CD4-positive, alpha-beta T cell treated with Interleukin-2 at 100 ng/mL for 4 hours (primary cell): ENCODE data around the gene LAMC1.

ENCODE experiments used
- DNase-seq: peaks from one replicate; pipeline ENCODE4 v3.0.0-alpha.2; 2020; ENCODE audit warnings: low spot score

The LAMC1 gene

DNA sequence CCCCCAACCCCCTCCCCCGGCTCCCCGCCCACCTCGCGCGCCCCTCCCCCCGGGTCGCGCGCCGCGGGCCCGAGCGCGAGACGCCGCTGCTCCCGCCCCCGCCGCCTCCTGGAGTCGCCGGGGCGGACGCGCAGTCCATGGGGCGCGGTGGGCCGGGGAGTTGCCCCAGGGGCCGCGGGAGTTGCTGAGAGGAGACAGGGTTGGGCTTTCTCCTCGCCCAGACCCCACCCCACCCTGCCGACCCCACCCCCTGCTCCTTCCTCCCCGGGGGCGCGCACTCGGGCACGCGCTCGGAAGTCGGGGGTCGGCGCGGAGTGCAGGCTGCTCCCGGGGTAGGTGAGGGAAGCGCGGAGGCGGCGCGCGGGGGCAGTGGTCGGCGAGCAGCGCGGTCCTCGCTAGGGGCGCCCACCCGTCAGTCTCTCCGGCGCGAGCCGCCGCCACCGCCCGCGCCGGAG, at the start of gene LAMC1:
Gene LAMC1, plus strand, starts transcription at position 275 of the 455 bp plus-strand sequence. CDS start 297 bp downstream, outside the sequence.
- no peak for DNase-seq

DNA sequence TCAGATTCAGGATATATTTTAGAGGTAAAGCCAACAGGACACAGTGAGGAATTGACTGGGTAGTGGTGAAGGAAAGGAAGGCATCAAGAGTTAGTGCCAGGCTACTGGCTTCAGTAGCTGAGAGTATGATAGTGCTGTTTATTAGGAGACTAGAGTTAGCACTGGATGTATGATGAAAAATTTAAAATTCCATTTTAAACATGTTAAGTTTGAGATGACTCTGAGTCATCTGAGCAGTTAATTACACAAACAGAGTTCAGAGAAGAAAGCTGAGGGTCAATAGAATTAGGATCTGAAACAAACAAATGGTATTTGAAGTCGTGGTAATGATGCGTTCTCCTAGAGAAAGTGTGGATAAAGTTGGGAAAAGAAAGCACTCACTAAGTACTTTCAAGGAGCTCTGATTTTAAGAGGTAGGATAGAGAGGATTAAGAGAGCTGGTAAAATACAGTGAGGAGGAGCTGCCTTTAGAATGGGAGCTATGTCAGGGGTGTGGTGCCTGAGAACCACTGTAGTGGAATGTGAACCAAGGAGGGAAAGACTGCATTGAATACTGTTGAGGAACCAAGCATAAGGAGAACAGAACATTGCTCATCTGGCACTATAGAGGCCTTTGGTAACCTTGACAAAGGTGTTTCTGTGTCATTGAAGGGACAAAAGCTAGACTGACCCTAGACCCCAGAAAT, 48.6 kb upstream of the LAMC1 start:
- no peak for DNase-seq

DNA sequence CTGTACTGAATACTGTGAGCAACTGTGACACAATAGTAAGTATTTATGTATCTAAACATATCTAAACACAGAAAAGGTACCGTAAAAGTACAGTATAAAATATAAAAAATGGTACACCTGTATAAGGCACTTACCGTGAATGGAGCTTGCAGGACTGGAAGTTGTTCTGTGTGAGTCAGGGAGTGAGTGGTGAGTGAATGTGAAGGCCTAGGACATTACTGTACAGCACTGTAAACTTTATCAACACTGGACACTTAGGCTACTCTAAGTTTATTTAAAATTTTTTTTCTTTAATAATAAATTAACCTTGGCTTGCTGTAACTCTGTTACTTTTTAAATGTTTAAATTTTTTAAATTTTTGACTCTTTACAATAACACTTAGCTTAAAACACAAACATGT, 45.7 kb upstream of the LAMC1 start:
- DNase-seq = no peak

DNA sequence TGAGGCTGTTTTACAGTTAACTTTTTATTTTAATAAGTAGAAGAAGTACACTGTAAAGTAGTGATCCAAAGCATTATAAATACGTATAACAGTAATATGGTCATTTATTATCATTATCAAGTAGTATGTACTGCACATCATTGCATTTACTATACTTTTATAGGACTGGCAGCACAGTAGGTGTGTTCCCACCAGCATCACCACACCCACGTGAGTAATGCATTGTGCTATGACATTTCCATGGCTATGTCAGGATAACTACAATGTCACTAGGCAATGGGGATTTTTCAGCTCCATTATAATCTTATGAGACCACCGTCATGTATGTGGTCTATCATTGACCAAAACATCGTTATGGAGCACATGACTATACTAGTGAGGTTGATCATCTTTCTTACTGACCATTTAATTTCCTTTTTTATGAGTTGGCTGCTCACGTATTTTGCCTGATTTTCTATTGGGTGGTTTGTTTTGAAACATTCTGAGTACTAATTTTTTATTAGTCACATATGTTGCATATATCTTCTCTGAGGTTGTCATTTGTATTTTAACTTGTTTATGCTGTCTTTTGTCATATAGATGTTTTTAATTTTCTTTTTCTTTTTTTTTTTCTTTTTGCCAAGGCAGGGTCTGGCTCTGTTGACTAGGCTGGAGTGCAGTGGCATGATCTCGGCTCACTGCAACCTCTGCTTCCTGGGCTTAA, 44.9 kb upstream of the LAMC1 start:
- no peak for DNase-seq

DNA sequence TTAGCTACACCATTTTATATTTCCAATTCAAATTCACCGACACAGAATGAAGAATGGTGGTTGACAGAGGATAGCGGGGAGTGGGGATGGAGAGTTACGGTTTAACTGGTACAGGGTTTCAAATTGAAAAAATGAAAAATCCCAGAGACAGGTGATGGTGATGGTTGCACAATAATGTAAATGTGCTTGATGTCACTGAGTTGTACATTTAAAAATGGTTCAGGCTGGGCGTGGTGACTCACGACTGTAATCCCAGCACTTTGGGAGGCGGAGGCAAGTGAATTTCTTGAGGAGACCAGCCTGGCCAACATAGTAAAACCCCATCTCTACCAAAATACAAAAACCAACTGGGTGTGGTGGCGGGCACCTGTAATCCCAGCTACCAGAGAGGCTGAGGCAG, 39.1 kb upstream of the LAMC1 start:
- DNase-seq = no peak

DNA sequence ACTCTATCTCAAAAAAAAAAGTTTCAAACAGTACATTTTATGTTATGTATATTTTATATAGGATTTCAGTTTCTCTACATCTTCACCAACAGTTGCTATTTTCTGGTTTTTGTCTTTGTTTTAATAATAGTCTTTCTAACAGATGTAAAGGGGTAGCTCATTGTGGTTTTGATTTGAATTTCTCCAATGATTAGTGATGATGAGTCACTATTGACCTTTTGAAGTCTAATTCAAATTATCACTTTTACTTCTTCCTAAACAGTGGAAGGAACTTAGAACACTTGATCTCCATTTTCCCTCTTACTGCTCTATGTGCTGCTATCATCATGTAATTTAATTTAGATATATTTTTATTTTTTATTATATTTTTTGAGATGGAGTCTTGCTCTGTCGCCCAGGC, 38.6 kb upstream of the LAMC1 start:
- DNase-seq = no peak

DNA sequence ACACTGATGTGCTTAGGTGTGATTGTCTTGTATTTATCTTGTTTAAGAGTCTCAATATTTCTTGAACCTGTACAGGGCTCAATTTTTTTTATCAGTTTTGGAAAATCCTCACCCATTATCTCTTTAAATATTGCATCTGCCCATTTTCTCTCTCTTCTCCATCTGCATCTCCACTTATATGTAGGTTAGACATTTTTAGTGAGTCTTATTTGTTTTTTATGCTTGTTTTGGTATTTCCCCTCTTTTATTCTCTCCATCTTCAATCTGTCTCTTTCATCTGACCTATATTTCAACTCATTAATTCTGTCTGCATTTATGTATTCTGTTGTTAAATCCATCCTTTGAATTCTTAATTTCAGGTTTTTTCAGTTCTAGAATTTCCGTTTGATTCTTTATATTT, 37.3 kb upstream of the LAMC1 start:
- DNase-seq = no peak

DNA sequence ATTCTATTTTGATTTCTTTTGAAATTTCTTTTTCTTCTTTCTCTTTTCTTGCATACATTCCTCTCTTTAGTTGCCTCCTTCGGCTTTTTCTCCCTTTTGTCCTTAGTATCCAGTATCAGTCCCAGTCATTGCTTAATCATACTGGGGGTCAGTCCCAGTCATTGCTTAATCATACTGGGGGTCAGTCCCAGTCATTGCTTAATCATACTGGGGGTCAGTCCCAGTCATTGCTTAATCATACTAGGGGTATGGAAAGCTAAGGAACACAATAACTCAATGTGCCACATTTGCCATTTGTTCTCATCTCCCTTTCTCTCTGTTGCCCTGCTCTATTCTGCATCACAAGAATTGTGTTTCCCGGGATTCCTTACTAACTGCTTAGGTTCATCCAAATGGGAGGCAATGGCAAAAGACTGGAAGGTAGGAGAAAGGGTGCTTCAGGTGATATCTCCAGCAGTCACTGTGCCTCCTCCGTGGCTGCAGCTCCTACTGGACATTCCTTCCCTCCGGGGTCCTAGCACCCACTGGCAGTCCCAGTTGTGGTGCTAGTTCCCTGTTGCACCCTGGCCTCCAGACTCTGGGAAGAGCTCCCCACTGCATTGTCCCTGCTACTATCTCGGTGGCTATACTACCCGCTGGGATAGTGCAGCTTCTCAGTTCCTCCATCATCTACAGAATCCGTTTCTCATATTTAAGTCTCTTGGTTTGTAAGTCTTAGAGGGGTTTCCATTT, 32.6 kb upstream of the LAMC1 start:
- DNase-seq = no peak

DNA sequence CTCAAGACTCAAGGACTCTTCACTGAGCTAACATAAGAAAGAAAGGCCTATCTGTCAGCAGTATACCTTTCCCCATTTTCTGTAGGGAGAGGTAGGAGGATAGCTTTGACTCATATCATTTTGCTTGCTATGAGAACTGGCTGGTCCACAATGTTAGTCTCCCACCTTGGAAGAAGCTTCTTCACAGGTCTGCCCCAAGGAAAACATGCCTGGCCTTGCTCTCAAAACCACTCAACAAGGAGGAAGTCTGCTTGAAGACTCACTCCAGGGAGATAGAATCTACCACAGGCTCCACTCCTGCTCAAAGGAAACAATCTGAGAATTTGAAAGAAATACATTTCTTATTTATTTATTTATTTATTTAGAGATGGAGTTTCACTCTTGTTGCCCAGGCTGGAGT, 29.5 kb upstream of the LAMC1 start:
- DNase-seq = no peak

DNA sequence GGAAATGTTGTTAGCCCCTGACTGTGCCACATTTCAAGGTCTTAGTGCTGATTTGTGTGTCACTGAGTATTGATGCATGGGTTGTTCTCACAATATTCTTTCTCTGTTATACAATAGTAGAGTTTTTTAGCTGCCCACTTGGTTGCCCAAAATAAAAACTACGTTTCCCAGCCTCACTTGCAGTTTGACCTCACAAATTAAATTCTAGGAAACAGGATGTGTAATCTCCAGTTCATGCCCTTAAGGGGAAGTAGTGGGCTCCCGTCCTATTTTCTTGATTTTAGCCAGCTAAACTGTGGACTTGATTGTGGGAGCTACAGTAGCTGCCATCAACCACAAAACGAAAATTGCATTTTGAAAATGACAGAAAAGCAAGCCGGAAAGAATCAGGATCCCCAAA, 27.3 kb upstream of the LAMC1 start:
- no peak for DNase-seq

DNA sequence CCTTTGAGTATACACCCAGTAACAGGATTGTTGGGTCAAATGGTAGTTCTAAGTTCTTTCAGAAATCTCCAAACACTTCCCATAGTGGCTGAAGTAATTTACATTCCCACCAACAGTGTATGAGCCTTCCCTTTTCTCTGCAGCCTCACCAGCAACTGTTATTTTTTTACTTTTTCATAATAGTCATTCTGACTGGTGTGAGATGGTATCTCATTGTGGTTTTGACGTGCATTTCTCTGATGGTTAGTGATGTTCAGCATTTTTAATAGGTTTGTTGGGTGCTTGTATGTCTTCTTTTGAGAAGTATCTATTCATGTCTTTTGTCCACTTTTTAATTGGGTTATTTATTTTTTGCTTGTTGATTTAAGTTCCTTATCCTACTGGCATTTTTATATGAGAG, 26.4 kb upstream of the LAMC1 start:
- no peak for DNase-seq

DNA sequence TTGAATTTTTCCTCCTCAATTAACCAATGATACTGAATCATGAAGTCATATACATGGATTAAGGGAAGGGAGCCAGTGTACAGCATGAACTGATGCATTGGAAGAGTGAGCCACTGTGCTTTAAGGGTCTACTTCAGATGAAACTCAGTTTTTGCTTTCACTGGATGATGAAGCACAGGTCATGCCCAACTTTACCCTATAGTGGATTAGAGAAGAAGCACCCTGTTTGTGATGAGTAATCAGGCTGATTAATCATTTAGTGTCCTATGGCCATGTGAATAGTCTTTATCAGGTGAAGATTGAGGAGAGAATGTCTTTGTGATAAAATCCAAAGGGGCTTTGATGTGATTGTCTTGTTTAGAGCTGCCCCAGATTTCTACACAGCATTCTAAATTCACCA, 24.7 kb upstream of the LAMC1 start:
- DNase-seq = no peak

DNA sequence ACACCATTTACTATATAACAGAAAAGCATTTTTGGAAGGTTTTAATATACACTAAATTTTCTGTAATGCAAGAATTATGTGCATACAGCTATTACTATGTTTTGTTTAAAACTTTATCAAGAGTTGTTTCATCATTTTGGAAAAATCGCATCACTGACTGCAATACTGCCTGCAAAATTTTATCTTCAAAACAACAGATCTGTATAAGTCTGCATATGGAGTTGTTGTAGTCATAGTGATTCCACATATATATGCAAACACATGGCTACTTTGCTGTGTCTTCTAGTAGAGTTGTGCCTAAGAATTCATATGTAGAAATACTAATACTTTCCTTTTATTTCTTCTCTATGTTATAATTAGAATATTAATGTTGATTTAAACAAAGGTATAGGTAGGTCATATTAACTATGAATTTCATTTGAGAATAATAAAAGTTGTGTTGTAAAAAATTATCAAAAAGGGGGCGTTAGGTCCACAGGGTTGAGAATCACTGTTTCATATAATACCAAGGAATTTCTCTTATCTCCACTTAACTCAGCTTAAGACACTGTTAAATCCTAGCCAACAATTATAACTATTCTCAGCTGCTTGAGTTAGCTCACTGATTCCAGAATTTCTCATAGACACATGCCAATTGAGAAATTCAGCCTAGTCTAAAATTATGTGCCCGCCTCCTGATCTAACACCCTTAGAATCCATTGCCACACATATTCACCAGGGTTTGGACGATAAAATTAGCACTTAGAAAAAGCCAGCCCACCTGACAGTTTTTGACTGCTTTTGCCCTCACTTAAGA, 22.9 kb upstream of the LAMC1 start:
- DNase-seq = no peak

DNA sequence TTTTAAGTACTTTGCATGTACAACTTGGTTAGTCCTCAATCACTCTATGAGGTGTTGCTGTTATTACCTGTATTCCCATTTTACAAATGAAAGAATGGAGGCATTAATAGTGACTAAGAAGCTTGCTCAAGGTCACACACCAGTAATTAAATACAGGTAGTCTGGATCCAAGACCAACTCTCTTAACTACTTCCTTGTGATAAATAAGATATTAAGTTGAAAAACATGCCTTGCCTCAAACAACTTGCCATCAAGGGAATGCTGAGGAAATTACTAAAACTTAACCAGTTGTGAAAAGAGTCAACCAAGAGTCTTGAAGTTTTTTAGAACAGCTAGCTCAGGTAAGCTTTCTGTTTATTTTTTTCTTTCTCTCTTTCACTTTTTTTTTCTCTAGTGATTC, 21.0 kb upstream of the LAMC1 start:
- DNase-seq = no peak

DNA sequence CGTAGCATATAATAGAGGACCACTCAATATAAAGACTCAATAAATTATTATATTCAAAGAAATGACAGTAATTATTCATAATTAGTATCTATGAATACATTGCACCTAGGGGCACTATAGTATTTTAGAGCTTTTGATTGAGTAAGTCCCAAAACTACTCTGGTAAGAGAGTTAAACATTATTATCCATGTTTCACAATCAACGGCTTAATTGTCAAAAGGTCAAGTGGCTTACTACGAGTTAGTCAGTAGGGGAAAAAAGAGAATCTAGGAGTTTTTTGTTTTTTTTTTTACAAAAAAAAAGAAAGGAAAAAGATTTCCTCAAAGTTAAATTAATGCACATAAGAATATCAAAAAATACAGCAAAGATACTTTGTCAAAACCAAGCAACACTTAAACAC, 20.4 kb upstream of the LAMC1 start:
- DNase-seq = no peak

DNA sequence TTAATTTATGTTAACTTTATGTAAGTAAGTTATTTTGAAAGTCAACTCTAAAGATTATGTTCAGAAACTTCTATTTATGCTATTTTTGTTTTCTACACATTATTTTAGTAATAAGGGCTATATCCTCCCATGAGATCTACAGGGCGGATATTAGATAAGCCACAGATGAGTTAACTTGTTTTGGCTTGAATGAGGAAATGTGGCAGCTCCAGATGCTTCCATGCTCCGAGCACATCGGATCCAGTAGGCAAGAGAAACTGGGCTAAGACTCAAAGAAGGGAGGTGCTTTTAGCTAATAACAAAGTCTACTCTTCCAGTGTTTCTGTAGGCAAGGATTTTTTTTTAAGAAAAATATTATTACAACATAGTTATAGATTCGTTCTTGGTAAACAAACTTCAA, 20.0 kb upstream of the LAMC1 start:
- no peak for DNase-seq

DNA sequence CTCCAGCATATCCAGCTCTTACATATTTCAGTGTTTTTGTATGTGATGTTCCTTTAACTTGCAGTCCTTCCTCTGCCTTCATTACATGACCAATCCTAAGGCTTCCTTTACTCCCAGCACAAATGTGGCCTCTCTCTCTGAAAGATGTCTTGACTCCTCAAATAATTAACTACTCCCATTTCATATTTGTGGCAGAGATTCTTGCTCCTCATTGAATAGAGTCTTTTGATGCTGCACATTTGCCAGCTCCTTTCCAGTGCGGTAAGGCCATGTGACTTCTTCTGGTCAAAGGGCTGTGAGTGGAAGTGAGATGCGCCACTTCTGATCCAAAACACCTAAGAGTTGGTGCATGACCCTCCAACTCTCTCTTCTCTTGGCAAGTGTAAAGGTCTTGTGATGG, 19.1 kb upstream of the LAMC1 start:
- no peak for DNase-seq

DNA sequence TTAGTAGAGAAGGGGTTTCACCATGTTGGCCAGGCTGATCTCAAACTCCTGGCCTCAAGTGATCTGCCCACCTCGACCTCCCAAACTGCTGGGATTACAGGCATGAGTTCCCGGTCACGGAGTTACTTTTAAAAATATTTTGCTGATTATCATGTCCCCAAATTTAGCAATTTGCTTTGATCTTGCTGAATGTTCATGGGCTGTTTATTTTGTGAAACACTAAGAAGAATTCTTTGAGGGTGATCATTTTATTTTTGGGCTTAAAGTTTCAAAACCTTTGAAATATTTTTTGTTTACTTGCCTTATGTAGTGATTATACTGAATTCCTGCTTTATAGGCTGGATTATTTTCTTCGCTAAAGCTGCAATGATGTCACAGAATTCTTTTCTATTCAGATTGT, 11.4 kb upstream of the LAMC1 start:
- DNase-seq = no peak

DNA sequence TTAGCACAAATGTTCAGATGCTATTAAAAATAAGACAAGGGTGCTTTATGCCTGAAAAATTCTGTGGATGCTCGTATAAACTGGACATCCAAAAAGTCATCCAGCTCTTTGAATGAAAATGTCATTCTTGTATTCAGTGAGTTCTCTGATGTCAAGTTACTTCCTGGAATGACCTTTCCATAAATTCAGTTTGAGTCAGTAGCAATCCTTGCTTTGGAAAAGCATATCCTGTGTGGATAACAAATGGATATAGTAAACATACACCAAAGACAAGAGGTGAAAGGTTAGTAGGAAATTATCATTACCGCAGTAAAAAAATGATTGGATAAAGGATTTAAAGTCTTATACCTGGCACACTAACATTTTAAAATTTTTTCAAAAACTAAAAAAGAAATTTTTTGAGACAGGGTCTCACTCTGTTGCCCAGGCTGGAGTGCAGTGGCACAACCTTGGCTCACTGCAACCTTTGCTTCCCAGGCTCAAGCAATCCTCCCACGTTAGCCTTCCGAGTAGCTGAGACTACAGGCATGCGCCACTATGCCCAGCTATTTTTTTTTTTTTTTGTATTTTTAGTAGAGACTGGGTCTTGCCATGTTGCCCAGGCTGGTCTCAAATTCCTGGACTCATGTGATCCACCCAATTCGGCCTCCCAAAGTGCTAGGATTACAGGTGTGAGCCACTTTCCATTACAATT, 10.8 kb upstream of the LAMC1 start:
- no peak for DNase-seq

DNA sequence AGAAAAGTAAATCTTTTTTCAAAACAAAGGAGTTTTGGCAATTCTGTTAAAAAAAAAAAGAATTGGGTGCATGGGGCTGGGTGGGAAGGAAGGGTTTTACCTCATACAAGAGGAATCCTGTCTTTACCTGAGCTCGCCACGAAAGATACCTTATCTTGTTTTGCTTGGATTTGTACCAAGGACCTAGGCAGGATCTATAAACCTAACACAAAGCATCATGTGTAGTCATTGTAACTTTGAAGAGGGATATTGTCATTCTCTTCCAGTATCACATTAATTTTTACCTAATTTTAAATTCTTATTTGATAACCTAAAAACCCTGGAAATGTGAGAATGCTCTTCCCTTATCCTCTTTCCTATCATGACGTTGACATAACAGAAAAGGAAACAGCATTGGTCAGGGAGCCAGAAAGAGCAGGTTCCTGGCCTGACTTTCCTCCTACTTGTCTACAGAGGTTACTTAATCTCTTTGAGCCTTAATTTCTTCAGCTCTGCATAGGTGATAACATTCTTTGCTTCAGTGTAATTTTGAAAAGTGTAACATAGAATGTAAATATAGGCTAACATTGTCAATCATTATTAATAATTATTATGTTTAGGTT, 4.0 kb upstream of the LAMC1 start:
- no peak for DNase-seq

DNA sequence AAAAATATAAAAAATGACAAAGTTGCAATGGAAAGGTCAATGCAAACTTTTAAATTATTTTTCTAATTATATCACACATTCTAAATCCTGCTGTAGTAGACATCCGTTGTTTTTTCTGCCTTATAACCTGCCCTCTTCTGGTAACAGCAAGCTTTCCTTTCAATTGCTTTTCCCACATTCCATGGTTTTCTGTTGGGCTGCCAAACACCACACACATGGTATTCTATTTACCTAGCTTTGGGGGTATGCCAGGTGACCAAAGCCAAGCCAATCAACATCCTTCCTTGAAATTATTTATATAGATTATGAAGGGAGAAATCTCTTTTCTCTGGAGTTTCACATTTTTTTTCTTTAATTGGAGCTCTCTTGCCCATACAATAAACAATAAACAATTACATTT, 3.4 kb upstream of the LAMC1 start:
- no peak for DNase-seq
